HPDE6-E6E7 (cell line): ENCODE measurements around the gene CCNJL.

ENCODE experiments used
- DNase-seq: peaks from one replicate; pipeline ENCODE4 v3.0.0; 2011; ENCODE audit warnings: missing footprints; ENCODE audit errors: extremely low spot score

Gene CCNJL

DNA sequence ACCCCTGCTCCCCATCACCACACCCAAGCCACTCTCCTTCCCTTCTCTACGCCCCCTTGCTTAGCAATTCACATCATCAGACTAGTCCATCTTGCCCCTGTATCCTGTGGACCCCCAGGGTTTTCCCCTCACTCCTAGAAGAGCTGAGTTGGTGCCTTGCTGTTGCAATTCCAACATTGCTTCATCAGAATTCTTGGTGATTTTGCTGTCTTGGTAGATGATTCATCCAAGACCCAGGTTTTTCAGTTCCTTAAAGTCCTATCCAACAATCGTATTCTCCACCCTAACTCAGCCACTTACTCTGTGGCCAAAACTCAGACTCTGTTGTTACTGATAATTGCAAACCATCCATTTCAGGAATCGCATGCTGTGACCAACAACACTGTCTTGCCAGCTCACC lies 21.4 kb upstream of the CCNJL start:
- DNase-seq = no peak

DNA sequence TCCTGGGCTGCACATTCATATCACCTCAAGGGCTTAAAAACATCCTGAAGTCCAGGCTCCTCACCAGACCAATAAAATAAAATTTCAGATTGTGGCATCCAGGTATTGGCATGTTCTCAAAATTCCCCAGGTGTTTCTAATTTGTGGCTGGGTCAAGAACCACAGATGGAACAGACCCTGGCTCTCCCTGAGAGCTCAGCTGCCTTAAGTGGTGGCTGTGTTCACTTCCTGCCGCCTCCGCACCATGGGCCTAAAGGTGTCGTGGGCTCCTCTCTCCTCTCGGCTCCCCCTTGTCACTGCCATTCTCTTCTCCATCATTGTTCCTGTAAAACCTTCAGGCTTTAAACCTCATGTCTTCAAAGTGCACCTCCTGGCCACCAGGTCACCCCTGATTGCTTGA lies 17.8 kb upstream of the CCNJL start:
- DNase-seq = no peak

DNA sequence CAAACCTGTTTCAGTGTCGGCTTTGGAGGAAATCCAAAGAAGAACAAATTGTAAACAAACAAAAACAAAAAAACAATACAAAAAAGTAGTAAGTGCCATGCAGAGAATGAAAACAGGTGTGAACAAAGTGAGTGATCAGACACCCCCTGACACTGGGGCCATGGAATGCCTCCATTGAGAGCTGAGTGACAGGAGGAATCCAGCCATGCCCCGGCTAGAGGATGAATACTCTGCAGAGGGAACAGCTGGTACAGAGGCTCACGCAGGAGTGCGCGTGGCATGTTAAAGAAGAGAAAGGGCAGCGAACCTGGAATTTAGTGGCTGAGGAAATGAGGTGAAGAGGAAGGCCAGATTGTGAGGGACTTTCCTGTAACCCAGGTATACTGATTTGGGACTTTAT lies 15.5 kb upstream of the CCNJL start:
- no peak for DNase-seq

DNA sequence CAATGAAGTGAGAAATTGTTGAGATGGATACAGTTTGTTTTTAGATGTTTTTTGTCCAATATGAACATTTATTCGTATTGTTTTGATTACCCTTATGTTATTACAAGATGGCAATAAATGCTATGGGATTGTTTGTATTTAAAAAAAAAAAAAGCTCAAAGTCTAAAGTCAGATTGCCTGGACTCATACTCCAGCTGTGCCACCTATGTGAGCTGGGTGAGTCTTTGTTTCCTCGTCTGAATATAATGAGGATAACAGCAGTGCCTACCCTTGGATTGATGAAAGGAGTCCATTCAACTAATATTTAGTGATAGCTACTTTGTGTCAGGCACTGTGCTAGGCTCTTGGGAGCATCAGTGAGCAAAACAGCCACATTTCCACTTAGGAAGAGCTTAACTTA lies 14.6 kb upstream of the CCNJL start:
- no peak for DNase-seq

DNA sequence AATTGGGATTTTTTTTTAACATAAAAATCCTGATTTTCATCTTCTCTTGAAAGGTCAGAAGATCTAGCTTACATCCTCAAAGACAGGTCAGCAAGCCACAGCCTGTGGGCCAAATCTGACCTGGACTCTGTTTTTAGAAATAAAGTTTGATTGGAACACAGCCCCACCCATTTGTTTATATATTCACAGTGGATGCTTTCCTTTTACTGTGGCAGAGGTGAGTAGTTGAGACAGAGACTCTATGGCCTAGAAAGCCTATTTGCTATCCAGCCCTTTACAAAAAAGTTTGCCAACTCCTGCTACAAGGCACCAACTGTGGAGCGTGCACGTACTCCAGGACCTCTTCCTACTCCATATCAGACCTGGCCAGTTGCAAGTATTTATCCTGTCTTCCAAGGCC lies 13.4 kb upstream of the CCNJL start:
- DNase-seq = no peak

DNA sequence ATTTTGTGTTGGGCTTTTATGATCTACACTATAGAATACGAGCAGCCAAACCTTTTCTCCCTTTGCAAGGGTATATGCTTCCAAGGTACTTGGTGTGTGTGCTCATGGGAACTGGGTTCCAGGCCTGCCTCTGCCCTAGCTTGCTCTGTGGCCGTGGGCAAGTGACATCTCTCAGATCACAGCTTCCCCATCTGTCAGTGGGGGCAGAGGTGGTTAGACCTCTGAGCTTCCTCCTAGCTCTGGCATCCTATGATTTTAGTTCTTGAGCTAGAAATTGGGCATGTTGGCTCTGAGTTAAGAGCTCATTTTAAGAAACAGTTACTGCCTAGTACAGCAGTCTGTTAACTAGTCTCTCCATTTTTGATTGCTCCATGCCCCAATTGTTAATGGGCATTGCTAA lies 12.5 kb upstream of the CCNJL start:
- DNase-seq = no peak

DNA sequence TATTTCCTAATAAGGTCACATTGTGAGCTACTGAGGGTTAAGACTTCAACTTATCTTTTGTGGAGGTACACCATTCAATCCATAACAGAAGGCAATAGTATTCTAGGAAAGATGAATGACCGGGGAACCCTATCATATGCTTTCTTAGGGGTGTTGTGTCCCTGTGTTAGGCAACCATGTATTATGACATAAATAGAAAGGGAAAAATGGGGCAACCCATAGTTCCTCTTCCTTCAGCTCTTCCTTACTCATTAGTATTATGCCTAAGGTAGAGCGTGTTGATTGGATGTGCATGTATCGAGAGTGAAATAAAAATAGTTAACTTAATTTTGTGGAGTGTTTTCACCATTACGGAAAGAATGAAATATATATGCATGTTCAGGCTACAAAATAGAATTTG lies 6.0 kb upstream of the CCNJL start:
- no peak for DNase-seq

DNA sequence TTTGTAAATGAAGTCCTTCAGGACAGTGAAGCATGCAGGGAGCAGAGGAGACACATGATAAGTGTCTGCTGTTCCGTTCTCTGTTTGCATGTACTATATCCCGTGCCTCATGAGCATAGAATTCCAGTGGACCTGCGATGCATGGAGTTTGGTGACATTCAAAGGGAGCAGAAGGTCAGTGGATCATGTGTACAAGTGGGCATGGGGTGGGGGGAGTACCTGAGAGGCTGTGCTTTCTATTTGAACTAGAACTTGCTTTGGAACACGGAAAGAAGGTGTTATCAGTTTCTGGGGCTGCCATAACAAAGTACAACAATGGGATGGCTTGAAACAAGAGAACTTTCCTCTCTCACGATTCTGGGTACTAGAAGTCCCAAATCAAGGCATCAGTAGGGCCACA lies 5.1 kb upstream of the CCNJL start:
- DNase-seq = no peak

DNA sequence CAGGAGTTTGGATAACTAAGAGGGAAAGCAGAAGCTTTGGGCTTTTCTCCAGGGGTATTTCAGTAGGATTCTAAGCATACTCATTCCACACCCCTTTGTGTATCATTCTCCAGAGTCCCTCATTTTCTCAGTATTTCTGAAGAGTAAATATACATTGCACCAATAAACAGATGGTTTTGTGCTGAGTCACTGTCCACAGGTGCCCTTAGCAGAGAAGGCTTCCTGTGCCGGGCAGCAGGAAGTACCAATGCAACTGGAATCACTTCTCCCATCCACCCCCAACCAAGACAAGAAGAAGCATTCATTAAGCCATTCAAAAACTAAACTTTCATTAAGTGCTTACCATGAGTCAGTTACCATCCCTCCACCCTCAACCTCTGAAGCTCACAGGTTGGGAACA lies 3.6 kb upstream of the CCNJL start:
- DNase-seq = peak; percentile 71

DNA sequence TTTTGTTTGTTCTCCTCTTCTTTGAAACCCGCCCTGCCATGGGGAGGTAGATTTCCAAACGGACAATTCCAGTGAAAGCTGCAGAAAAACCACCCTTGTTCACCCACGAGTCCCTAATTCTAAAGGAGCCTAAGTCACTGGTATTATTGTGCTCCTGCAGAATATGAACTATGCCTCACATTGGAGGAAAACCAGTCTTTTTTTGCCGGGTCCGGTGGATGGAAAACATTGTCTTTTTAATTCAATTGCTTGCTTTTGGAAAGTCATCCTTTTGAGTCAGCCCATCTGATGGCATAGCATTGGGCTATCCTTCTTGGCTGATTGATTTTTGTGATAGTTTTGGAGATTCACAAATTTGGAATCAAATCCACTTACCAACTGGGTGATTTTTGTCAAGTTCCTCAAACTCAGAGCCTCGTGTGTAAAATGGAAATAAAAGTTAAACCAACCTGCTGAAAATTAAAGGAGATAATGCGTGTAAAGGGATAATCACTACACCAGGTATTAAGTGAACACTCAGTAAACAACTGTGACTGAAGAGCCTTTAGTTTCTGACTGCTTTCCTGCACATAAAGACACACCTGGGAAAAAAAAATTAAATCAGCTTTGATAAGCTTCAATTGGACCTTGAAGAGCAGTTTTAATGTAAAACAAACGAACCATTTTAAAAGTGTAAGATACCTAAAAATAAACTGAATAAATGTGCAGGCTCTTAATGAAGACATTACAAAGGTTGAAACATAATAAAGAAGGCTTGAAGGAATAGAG lies 780 bp upstream of the CCNJL start:
- no peak for DNase-seq

DNA sequence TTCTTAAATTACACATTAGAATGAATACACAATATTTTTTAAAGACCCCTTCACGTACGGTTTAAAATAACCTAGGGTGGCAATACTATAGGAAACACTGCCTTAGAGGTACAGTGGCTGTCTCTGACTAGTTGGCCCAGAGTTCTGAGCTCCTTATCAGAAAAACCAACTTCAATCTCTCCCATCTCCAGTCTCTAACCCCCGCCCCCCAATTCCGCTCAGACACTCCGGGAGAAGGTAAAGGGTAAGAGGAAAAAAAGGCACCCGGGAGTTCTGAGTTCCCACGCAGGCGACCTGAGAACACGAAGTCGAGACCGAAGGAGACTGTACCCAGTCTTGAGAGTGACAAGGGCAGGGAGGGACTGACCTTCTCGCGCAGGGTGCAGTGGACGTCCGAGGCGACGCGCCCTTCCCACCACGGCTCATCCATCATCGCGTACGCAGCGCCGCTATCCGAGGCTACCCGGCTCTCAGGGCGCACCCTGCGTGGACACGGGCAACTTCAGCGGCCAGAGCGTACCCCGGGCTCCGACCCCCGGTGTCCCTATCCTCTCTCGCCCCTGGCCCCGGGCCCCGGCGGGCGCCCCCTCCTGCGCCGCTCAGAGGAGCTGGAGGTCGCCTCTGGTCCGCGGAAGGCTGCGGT lies 752 bp downstream of the CCNJL start:
- DNase-seq = no peak

DNA sequence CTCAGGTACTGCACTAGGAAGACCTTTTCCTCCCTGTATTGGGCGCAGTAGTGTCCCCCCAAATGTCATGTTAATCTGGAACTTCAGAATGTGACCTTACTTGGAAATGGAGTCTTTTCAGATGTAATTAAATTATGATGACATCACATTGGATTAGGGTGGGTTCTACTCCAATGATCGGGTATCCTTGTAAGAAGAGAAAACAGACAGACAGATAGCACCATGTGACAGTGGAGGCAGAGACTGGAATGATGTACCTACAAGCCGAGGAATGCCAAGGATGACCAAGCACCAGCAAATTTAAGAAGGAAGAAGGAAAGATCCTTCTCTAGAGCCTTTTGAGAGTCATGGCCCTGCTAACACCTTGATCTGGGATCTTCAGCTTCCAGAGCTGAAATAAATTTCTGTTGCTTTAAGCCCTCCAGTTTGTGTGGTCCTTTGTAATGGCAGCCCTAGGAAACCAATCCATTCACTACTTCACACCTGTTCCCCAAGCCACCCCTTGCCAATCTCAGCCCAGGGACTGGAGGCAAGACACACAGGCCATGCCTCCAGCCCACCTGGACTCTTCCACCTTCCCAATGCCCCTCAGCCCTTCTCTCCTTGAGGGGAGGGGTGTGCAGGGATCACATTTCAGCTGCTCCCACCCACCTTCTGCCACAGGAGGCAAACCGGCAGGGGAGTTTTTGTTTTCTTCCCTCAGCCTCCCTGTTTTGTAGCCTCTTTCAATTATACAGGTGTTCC lies 1.6 kb downstream of the CCNJL start:
- no peak for DNase-seq

DNA sequence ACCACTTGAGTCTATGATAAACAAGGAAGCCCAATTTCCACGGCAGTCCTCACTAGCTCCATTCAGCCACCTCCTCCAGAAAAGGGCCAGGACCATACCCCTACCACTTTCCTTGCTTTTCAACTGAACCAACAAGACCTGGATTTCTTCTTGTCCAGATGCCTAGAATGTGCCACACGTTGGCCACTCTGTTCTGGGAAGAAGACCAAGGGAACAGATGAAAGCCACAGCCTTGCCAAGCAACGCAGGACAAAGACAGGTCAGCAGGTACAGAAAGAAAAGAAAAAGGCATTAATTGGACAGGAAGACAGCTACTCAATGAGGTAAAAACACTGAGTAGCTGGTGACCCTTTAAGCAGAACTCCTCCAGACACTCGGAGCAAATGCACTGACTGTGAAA lies 2.2 kb downstream of the CCNJL start:
- no peak for DNase-seq

DNA sequence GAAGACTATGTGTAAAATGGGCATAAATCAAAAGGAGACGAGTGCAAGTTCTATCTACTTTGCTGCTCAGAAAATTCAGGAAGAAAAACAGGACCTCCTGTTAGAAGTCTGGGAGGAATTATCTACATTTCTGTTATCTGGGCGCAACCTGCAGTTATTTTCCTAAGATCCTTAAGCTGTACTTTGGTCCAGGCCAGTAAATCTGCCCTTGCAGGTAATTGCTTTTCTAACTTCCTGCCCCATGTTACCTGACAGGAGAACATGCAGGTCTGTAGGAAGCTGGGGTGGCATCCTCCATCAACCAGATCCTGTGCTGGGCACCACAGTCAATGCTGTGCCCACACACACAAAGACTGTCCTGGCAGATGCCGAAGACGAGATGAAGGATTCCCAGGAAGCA lies 5.7 kb downstream of the CCNJL start:
- DNase-seq = no peak

DNA sequence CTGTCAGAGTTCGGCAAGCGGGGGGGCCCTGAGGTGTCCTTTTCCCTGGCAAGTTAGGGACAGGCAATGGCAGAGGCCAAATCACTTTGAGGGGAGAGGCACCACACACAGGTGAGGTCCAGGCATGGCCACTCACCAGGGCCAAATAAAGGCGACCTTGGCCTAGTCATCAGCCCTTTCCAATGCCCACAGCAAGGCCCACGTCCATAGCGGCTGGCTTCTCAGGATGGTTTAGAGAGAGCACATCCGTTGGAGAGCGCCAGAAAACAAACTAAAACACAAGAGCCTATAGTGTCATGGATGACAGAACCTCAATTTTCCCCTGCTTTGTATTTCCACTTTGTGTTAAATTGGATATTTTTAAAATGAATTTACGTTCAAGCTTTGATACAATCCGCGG lies 7.0 kb downstream of the CCNJL start:
- DNase-seq = no peak

DNA sequence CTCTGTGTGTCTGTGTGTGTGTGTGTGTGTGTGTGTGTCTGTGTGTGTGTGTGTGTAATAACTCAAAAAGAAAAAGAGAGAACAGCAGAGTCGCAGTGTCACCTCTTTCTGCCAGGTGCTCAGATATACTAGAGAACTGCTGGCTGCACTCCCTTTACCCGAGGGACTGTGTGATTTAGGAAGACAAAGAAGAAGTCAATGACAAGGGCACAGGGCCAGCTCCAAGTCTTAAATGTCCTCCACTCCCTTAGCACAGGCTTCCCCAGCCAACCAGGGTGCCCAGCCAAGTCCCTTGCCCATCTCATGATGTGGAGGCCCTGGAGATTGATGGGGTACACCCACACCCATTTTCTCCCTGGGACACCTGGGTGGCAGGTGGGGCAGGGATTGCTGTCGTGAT lies 8.7 kb downstream of the CCNJL start:
- DNase-seq = no peak

DNA sequence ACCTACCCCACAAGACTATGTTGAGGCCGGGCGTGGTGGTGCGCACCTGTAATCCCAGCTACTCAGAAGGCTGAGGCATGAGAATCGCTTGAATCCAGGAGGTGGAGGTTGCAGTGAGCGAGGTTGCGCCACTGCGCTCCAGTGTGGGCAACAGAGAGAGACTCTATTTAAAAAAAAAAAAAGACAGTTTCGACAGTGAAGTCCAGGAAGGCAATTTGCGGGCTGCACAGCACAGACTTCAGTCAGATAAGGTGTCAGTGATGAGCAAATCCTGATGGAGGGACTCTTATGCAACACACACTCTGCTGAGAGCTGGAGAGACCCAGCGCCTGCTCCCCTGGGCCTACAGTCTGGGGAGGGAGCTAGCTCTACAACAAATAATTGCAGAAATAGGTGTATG lies 14.2 kb downstream of the CCNJL start:
- no peak for DNase-seq

DNA sequence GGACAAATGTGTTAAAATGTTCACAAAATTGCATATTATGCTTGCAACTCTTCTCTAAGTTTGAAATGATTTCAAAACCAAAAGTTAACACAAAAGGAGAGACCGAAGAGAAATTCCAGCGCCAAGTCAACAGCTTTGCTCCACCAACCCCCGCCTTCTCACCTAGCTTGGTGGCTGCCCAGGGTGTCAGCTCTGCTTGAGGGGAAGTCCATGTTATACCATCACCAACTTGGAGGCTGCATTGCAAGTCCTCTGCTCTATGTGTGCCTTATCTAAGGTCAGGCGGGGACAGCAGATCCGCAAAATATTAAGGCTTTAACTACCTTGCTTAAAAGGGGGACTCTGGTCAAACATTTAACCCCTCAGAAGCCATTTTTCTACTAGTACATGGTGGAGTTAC lies 14.6 kb downstream of the CCNJL start:
- no peak for DNase-seq

DNA sequence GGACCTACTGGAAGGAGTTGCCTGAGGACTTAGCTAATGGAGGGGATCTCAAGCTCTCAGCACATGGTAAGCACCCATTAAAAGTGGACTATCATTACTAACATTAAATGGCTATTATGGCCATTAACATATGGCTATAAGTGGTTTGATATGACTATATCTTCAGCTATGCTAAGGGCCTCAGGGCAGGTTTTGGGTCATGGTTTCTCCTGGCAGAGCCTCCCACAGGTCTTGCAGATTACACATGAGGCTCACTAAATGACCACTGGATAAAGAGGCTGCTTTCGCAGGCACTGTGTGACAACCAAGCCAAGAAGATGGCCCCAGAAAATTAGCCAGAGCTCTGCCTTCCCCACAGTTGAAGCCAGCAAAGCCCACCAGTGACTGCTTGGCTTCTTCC lies 15.4 kb downstream of the CCNJL start:
- no peak for DNase-seq

DNA sequence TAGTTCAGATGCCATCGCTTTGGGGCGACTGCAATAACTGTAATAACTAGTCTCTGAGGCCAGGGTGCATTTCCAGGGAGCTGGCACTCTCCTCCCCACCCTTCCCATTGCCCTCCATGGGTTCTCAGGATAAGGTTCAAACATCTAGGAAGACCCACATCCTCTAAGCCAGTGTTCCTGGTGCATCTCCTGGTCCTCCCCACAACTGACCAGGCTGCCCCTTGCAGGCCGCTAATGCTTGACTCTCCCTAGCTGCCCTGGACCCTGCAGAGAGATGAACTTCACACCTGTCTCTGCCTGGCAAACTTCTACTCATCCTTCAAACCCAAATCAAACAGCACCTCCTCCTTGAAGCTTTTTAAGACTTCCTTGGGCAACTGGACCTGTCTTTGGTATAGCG lies 15.9 kb downstream of the CCNJL start:
- DNase-seq = no peak

DNA sequence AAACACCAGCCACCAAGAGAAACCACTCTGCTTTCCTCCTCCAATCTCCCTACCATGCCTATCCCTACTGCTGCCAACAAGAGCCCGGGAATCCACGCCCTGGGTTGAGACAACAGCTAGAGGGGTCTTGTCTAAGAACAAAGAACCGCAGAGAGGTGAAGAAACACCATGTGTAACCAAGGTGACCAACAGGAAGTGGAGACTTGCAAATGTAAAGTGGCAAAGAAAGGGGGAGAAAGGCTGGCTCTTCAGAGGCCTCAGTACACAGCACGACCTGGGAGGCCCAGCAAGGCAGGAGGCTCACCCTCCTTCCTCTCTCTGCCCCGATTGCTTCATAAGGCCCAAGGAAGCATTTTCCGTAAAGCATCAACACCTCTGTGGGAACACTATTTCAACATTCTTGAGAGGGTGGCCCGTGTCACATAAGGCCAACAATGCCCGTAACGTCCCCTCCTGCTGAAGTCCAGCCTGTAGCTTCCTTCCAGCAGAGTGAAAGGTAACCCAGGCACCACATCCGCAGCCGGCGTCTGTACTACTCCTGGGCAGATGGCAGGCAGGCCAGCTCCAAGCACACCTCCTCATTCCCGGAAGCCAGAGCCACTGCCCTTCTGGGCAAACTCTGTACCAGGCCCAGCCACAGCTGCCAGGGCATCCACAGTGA lies 18.3 kb downstream of the CCNJL start:
- DNase-seq = no peak

DNA sequence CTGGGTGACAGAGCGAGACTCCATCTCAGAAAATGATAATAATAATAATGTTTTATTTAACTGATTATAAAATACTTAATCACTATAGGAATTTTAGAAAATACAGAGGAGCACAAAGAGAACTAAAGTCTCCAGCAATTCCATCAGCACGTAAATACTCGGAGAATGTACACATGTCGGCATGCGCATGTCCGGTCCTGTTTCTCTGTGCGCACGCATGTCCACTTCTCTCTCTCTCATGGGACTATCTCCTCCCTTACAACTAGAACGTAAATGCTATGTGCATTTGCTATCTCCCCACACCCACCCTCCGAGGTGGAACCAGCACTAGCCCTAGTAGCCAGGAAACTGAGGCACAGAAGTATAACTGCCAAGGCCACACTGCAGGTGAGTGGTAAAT lies 19.0 kb downstream of the CCNJL start:
- DNase-seq = no peak

DNA sequence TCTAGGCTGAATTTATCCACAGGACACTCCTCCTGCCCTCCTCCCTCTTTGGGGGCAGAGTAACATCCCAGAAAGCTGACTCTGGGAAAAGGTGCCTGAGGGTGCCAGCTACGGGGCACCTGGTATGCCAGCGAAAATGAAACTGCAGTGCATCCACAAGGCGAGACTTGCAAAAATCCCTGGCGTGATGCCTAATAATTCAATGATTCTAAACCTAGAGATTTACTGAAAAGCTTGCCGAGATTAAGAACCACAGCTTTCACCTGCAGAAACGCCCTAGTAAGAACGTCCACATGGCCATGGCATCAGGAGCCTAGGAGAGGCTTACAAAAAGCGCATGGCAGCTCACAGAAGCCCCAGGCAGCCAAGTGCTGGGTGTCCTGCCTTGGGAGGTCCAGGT lies 20.9 kb downstream of the CCNJL start:
- DNase-seq = no peak
